HG03045 (cell line): ENCODE data around the gene ARL6IP4.
"Not testable (repeated sequence)": the region's sequence is repeated elsewhere in the genome, so short reads cannot be mapped to it uniquely, and the experiment has no call there.

Source experiments
- ATAC-seq: cut with Tn5 transposase; IDR thresholded peaks from one replicate; pipeline ENCODE4 v1.9.1; 2021; ENCODE audit warnings: mild to moderate bottlenecking, moderate library complexity; ENCODE audit not compliant: unreplicated experiment

ARL6IP4 gene

GRCh38 chr12:122980183-122981035 lies at the start of gene ARL6IP4:
Gene ARL6IP4 (plus strand): TSS chr12:122980681. CDS start chr12:122981140, 459 bp downstream.
- peak; percentile 62 for ATAC-seq

GRCh38 chr12:122932207-122932606 lies 48.3 kb upstream of the ARL6IP4 start:
- ATAC-seq, result no peak

- no peak for ATAC-seq
Observed at GRCh38 chr12:122934722-122935121, 45.8 kb upstream of the ARL6IP4 start.

GRCh38 chr12:122935318-122935717 lies 45.2 kb upstream of the ARL6IP4 start:
- ATAC-seq, result no peak

- ATAC-seq, result no peak
Observed at GRCh38 chr12:122937622-122938091, 42.8 kb upstream of the ARL6IP4 start.

GRCh38 chr12:122939125-122939524 lies 41.4 kb upstream of the ARL6IP4 start:
- ATAC-seq, result no peak

GRCh38 chr12:122941351-122941750 lies 39.1 kb upstream of the ARL6IP4 start:
- not testable (repeated sequence) for ATAC-seq

GRCh38 chr12:122942637-122943036 lies 37.8 kb upstream of the ARL6IP4 start:
- no peak for ATAC-seq

- no peak for ATAC-seq
Observed at GRCh38 chr12:122943196-122943595, 37.3 kb upstream of the ARL6IP4 start.

GRCh38 chr12:122944605-122945592 lies 35.6 kb upstream of the ARL6IP4 start:
- ATAC-seq, result no peak

- ATAC-seq, result peak; percentile 65
Observed at GRCh38 chr12:122946690-122947341, 33.7 kb upstream of the ARL6IP4 start.

- ATAC-seq, result no peak
Observed at GRCh38 chr12:122947352-122947792, 33.1 kb upstream of the ARL6IP4 start.

- ATAC-seq, result no peak
Observed at GRCh38 chr12:122948605-122949004, 31.9 kb upstream of the ARL6IP4 start.

- no peak for ATAC-seq
Observed at GRCh38 chr12:122949405-122949804, 31.1 kb upstream of the ARL6IP4 start.

- no peak for ATAC-seq
Observed at GRCh38 chr12:122949816-122950675, 30.4 kb upstream of the ARL6IP4 start.

GRCh38 chr12:122951406-122951805 lies 29.1 kb upstream of the ARL6IP4 start:
- ATAC-seq, result no peak

GRCh38 chr12:122951979-122952892 lies 28.2 kb upstream of the ARL6IP4 start:
- peak; percentile 71 for ATAC-seq

GRCh38 chr12:122955156-122955555 lies 25.3 kb upstream of the ARL6IP4 start:
- no peak for ATAC-seq

- ATAC-seq, result no peak
Observed at GRCh38 chr12:122956035-122956434, 24.4 kb upstream of the ARL6IP4 start.
